GM18511 (cell line): Measurements from ENCODE around the gene MCOLN3.
"Not testable (repeated sequence)": the region's sequence is repeated elsewhere in the genome, so short reads cannot be mapped to it uniquely, and the experiment has no call there.

ENCODE experiments used
- ATAC-seq: cut with Tn5 transposase; IDR thresholded peaks from one replicate; pipeline ENCODE4 v1.9.1; 2021; ENCODE audit warnings: mild to moderate bottlenecking, moderate library complexity; ENCODE audit not compliant: unreplicated experiment

The MCOLN3 gene

GRCh38 chr1:84995484-84996334, 52.6 kb downstream of the MCOLN3 start:
- ATAC-seq = peak; percentile 50

GRCh38 chr1:84991097-84991920, 57.0 kb downstream of the MCOLN3 start:
- peak; percentile 36 for ATAC-seq

GRCh38 chr1:84988588-84988987, 59.7 kb downstream of the MCOLN3 start:
- ATAC-seq = peak; percentile 68

GRCh38 chr1:84986561-84986960, 61.7 kb downstream of the MCOLN3 start:
- ATAC-seq = not testable (repeated sequence)

- ATAC-seq = peak; percentile 47
Measured at GRCh38 chr1:84985365-84985764, 62.9 kb downstream of the MCOLN3 start.

GRCh38 chr1:84982395-84982794, 65.9 kb downstream of the MCOLN3 start:
- no peak for ATAC-seq

- peak; percentile 35 for ATAC-seq
Measured at GRCh38 chr1:84975035-84975434, 73.3 kb downstream of the MCOLN3 start.

GRCh38 chr1:84973498-84974334, 74.6 kb downstream of the MCOLN3 start:
- peak; percentile 41 for ATAC-seq

- peak; percentile 44 for ATAC-seq
Measured at GRCh38 chr1:84972377-84972987, 75.8 kb downstream of the MCOLN3 start.

GRCh38 chr1:84971957-84972356, 76.3 kb downstream of the MCOLN3 start:
- peak; percentile 50 for ATAC-seq

- ATAC-seq = peak; percentile 47
Measured at GRCh38 chr1:84969489-84970250, 78.6 kb downstream of the MCOLN3 start.

GRCh38 chr1:84968865-84969264, 79.4 kb downstream of the MCOLN3 start:
- ATAC-seq = no peak

GRCh38 chr1:84968101-84968500, 80.2 kb downstream of the MCOLN3 start:
- ATAC-seq = no peak
